ENCODE data around the gene STH. TPM values are rescaled to one million over a fixed set of nuclear protein-coding genes. Genes with fewer than 3 reads are reported as not detected.

The STH gene
- total and polyA plus RNA-seq, 2 experiments from 2014 or later: 0.55 TPM; not detected in 1

DNA sequence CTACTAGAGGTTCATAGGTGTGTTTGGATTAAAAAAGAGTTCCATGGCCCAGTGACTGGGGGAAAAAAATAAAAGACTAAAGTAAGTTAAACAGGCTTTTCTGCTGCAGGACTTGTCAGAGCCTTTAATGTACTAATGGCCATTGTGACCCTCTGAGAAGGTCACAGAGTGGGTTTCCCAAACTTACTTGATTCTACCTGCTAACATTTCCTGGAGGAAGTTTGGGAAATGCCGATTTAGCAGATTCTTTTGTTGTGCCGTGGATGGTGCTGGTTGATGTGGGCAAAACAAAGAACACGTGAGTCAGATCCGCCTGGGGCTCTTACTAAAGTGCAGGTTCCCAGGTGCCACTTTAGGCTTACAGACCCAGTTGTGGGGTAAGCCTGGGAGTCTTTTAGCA is 13.6 kb upstream of the STH start:
- Histone ChIP-seq H3K4me2 (no peak overlapping the region), H3K9me2 (ENCODE audit: insufficient read depth) (no peaks in the 10 kb centered on the region), H3K79me2 (replicated peaks; ENCODE audit: insufficient read depth) (no peaks in the 10 kb centered on the region), H3K36me3 (ENCODE audit: insufficient read depth) (no peaks in the 10 kb centered on the region), H3K27ac (ENCODE audit: low read depth) (no peak overlapping the region), H3K27me3 (ENCODE audit: insufficient read depth) (no peaks in the 10 kb centered on the region), H4K20me1 (replicated peaks; ENCODE audit: insufficient read depth) (no peaks in the 10 kb centered on the region), H2AFZ (no peak overlapping the region), H3F3A (replicated peaks; ENCODE audit: low read depth) (no peaks in the 10 kb centered on the region), H3K4me1 (ENCODE audit: insufficient read depth) (no peaks in the 10 kb centered on the region), H3K4me3 (no peak overlapping the region)
- no peak for DNase-seq (ENCODE audit: low spot score)
- no peak overlapping the region for H3K4me3 Mint-ChIP-seq
- ATAC-seq: no peak
- H3K9me3 Mint-ChIP-seq: no peaks in the 10 kb centered on the region
- no peak for TF ChIP-seq ZNF331 (CRISPR knock-in tag; IDR thresholded peaks at IDR 0.05; ENCODE audit: low read depth)
- TF ChIP-seq NANOG (IDR thresholded peaks at IDR 0.05; ENCODE audit: borderline replicate concordance): no peak
- TF ChIP-seq ZNF114 (CRISPR knock-in tag; IDR thresholded peaks at IDR 0.05): no peak
- TF ChIP-seq CREB1 (CRISPR knock-in tag; IDR thresholded peaks at IDR 0.05; ENCODE audit: low read depth): no peak
- H3K4me1 Mint-ChIP-seq: peaks cover 3% of the 10 kb centered on the region; the same call in 2 of the 3 replicates
- no peak overlapping the region for H3K27ac Mint-ChIP-seq
- H3K36me3 Mint-ChIP-seq (ENCODE audit: low read depth): no peaks in the 10 kb centered on the region
- H3K27me3 Mint-ChIP-seq (ENCODE audit: insufficient read depth, low read depth, poor library complexity): peaks cover 8% of the 10 kb centered on the region

DNA sequence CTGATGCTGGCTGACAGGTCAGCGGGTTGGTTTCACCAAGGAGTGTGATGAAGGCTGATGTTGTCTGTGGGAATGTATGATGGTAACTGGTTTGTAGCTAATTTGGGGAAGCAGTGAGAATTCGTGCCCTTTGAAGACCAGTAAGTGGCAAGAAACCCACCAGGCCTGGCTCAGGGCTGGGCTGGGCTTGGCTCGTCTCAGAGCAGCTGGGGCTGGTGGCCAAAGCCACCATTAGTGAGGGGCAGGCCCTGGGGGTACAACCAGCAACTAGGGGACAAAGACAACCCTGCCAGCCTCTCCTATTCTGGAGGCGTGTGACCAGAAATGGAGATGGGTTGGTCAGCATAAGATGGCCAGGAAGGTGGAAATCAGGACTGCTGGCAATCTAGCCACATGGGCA is 13.0 kb upstream of the STH start:
- Histone ChIP-seq H3F3A (replicated peaks; ENCODE audit: low read depth) (no peaks in the 10 kb centered on the region), H3K27ac (ENCODE audit: low read depth) (no peak overlapping the region), H4K20me1 (replicated peaks; ENCODE audit: insufficient read depth) (no peaks in the 10 kb centered on the region), H3K4me1 (ENCODE audit: insufficient read depth) (no peaks in the 10 kb centered on the region), H3K36me3 (ENCODE audit: insufficient read depth) (no peaks in the 10 kb centered on the region), H3K4me2 (no peak overlapping the region), H3K79me2 (replicated peaks; ENCODE audit: insufficient read depth) (no peaks in the 10 kb centered on the region), H2AFZ (no peak overlapping the region), H3K9me2 (ENCODE audit: insufficient read depth) (no peaks in the 10 kb centered on the region), H3K4me3 (no peak overlapping the region), H3K27me3 (ENCODE audit: insufficient read depth) (no peaks in the 10 kb centered on the region)
- no peak for DNase-seq (ENCODE audit: low spot score)
- H3K9me3 Mint-ChIP-seq: no peaks in the 10 kb centered on the region; the same call in 2 of the 3 replicates
- no peak for ATAC-seq
- H3K4me1 Mint-ChIP-seq: peaks cover 3% of the 10 kb centered on the region; the same call in 2 of the 3 replicates
- no peak overlapping the region for H3K27ac Mint-ChIP-seq
- peaks cover 8% of the 10 kb centered on the region for H3K27me3 Mint-ChIP-seq (ENCODE audit: insufficient read depth, low read depth, poor library complexity)
- no peak overlapping the region for H3K4me3 Mint-ChIP-seq
- no peaks in the 10 kb centered on the region for H3K36me3 Mint-ChIP-seq (ENCODE audit: low read depth)
- TF ChIP-seq ZNF331 (CRISPR knock-in tag; IDR thresholded peaks at IDR 0.05; ENCODE audit: low read depth) (no peak), EZH2 (IDR thresholded peaks at IDR 0.05; ENCODE audit: low read depth, unreplicated experiment) (no peak), NANOG (IDR thresholded peaks at IDR 0.05; ENCODE audit: borderline replicate concordance) (no peak), CTCF (conservative IDR thresholded peaks at IDR 0.05; ENCODE audit: low read depth in 2 of 2) (no peak), ETS1 (IDR thresholded peaks at IDR 0.05) (no peak), STAT1 (IDR thresholded peaks at IDR 0.05; ENCODE audit: unreplicated experiment) (no peak), EZH2phosphoT487 (IDR thresholded peaks at IDR 0.05; ENCODE audit: unreplicated experiment) (no peak), ZNF462 (CRISPR knock-in tag; IDR thresholded peaks at IDR 0.05) (no peak), CREB1 (CRISPR knock-in tag; IDR thresholded peaks at IDR 0.05; ENCODE audit: low read depth) (no peak), POLR2AphosphoS5 (IDR thresholded peaks at IDR 0.05; ENCODE audit: low read depth) (no peak), JUNB (IDR thresholded peaks at IDR 0.05; ENCODE audit: unreplicated experiment) (no peak), ZNF114 (CRISPR knock-in tag; IDR thresholded peaks at IDR 0.05) (no peak)

Data from GM23338 (cell line).